Activated CD4-positive, alpha-beta T cell treated with anti-CD3 and anti-CD28 coated beads, Interleukin-2, Interleukin-4, amounts not matched to agents 100 ng/mL and 50 ng/mL, durations not matched to agents 16 hours and 8 hours (primary cell): ENCODE measurements around the gene DRC7.

ENCODE experiments used
- DNase-seq: peaks from one replicate; pipeline ENCODE4 v3.0.0-alpha.2; 2020; ENCODE audit warnings: low spot score

The DRC7 gene, protein sequence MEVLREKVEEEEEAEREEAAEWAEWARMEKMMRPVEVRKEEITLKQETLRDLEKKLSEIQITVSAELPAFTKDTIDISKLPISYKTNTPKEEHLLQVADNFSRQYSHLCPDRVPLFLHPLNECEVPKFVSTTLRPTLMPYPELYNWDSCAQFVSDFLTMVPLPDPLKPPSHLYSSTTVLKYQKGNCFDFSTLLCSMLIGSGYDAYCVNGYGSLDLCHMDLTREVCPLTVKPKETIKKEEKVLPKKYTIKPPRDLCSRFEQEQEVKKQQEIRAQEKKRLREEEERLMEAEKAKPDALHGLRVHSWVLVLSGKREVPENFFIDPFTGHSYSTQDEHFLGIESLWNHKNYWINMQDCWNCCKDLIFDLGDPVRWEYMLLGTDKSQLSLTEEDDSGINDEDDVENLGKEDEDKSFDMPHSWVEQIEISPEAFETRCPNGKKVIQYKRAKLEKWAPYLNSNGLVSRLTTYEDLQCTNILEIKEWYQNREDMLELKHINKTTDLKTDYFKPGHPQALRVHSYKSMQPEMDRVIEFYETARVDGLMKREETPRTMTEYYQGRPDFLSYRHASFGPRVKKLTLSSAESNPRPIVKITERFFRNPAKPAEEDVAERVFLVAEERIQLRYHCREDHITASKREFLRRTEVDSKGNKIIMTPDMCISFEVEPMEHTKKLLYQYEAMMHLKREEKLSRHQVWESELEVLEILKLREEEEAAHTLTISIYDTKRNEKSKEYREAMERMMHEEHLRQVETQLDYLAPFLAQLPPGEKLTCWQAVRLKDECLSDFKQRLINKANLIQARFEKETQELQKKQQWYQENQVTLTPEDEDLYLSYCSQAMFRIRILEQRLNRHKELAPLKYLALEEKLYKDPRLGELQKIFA

DNA sequence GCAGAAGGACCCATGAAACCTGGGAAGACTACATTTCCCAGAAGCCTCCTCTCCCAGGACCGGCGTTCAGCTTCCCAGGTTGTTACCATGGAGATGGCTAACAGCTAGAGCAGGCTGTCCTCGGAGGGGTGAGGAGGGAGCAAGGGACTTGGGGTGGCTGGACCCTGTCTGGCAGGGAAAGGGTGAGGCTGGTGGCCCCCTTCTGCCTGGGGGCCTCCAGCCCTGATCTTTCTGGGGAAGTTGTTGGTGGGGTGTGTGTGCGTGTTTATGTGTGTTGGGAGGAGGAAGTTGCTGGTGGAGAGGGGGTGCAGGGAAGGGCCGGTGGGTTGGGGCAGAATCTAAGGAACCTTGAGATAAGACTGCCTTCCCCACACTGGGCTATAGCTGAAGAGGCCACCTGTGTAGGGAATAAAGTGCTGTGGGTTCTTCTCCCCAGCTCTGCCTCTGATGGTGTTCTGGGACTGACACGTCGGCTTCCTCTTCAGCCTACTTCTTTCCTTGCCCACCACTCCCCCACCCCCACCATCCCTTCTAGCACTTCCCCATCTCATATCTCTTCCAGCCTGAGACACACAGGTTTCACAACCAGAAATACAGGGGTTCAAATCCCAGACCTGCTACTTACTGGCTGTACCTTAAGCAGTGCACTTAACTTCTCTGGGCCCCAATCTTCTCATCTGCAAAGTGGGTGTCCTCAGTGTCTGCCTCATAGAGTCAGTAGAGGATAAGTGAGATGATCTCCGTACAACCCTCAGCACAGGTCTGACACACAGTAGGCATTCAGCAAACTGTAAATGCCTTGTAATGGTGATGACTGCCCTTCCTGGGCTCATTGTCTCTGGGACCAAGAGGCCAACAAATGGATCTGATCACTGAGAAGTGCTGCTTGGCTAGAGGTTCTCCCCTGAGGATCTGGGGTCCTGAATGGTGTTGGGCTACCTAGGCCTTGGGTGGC, at the start of gene DRC7:
Gene DRC7, plus strand, starts transcription at position 82 of the 955 bp plus-strand sequence. CDS start 3,144 bp downstream, outside the sequence.
- DNase-seq = peak; percentile 42

GRCh38 chr16:57645169-57645568, 49.4 kb upstream of the DRC7 start:
- DNase-seq = no peak

GRCh38 chr16:57645691-57646387, 48.8 kb upstream of the DRC7 start:
- DNase-seq = no peak

DNA sequence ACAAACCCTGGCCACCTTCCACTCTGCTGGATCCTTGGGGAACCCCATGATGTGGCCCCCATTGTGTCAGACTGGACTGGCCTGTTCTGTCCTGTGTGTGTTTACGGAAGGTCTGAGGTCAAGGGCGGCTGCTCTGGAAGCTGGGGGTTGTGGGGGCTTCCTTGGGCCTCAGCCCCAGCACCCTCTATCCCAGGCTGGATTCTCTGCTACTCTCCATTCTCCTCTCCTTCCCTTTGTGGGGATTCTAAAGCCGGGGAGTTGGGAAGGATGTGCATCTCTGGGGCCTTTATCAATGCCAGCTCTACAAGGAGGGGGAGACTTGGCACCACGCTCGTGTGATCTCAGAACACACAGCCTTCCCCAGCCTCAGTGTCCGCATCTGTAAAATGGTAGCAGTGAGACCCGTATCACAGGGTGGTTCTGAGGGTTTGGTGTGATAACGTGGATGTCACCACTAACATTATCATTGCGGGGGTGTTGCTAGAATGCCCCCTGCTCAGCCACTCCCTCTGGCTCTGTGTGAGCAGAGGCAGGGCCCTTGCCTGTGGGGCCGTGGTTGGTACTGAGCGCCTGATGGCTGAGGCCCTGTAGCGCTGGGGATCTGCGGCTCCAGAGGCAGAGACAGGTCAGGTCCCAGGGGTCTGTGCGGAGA, 48.1 kb upstream of the DRC7 start:
- no peak for DNase-seq

GRCh38 chr16:57647136-57647875, 47.3 kb upstream of the DRC7 start:
- DNase-seq = no peak

- DNase-seq = no peak
These were observed 46.5 kb upstream of the DRC7 start for GRCh38 chr16:57648125-57648524.

DNA sequence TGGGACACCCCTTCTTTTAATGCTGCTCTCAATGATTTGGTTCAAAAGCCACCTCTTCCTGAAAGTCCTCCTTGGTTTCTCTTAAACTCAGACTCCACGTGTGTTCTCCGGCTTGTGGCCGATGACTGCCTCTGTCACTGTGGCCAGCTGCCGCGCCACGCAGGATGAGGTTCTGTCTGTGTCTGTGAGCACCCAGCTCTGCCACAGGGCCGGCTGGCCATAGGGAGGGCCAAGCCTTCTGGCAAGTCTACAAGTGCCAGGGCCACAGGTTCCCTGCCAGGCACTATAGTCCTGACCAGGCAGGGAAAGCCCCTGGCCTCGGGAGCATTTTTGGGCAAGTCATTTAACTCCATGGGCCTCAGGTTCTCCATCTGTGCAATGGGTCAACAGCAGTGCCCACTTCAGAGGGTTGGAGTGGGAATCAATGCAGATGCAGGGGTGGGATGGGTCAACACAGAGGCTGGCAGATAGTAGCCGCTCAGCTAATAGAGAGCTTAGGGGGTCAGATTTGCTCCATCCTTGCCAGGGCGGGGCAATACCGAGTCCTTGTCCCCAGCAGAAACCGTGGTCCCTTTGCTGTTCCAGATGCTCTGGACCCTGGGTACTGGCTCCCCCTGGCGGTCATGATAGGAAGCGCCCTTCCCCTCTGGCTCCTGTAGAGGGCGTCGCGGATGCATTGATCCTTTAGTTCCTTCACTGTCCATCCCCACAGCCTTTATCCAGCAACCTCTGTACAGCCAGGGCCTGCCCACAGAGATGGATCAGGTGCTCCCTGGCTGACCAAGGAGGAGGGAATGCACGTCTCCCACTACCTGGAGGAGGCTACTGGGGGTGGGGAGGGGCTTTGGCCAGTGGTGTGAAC, 45.8 kb upstream of the DRC7 start:
- peak; percentile 92 for DNase-seq

- no peak for DNase-seq
These were observed 45.2 kb upstream of the DRC7 start for GRCh38 chr16:57649443-57649751.

DNA sequence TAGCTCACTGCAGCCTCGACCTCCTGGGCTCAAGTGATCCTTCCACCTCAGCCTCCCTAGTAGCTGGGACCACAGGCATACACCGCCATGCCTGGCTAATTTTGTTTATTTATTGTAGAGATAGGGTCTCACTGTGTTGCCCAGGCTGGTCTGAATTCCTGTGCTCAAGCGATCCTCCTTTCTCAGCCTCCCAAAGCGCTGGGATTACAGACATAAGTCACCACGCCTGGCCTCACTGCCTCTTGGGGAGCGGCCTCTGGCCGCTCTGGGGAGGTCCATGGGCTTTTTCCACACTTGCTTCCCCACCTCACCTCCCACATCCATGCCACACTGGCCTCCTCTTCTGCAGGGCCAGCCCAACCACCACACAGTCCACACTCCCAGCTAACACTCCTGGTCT, 44.8 kb upstream of the DRC7 start:
- no peak for DNase-seq

DNA sequence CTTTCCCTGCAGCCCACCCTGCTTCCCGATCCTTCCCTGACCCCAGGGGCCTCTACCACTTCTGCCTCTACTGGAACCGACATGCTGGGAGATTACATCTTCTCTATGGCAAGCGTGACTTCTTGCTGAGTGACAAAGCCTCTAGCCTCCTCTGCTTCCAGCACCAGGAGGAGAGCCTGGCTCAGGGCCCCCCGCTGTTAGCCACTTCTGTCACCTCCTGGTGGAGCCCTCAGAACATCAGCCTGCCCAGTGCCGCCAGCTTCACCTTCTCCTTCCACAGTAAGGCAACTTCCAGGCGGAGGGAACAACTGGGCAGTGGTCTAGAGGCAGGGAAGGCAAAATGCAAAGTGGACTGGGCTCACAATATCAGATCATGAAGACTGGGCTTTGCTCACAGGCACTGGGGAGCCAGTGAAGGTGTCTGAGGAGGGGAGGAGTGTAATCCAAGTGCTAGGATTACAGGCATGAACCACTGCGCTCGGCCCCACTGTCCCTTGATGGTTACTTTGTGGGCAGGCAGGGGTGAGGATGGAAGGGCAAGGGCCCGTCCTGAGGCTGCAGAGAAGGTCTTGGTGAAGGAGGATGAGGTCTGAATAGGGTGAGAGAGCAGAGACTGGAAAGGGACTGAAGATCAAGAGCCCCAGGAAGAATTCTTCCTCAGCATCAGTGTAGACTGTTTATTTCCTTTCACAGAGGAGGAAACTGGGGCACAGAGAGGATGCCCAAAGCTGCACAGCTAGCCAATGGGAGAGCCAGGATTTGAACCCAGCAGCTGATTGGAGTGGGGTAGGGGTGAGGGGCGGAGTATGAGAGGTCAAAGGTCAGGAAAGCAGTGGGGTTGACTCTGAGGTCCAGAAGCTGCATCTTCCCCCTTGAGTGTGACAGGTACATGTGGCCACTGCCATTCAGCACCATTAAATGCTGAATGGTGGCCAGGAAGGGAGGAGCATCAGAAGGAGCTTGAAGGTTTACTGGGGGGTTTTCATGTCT, 43.0 kb upstream of the DRC7 start:
- peak; percentile 41 for DNase-seq

DNA sequence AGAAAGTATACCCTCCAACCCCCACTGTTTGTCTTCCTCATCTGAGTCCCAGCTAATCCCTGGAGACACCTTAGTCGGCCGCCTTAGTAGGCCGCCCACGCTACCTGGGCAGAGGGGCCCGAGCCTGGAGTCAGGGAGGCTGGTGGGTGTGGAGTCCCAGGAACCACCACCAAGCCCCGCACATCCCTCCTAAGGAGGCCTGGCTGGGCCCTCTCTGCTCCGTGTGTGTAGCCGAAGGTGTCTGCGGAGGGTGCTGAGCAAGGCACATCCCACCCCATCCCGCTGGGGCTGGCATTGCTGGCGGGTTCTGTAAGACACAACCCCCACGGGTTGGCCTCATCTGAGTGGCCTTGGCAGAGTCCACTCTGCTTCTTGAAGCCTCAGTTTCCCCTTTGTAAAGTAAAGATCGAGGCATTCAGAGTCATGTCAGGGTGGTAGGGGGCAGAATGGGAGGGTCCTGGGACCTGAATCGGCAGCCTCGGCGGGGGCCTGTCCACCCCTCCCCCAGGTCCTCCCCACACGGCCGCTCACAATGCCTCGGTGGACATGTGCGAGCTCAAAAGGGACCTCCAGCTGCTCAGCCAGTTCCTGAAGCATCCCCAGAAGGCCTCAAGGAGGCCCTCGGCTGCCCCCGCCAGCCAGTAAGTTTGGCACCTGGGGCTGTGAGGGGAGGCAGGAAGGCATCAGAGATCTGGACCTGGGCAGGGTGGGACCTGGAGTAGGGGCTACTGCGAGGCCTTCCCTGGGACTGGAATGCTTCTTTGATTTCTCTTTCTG, 41.7 kb upstream of the DRC7 start:
- DNase-seq = no peak

- DNase-seq = no peak
These were observed 40.7 kb upstream of the DRC7 start for GRCh38 chr16:57653936-57654335.

GRCh38 chr16:57656342-57656955, 38.2 kb upstream of the DRC7 start:
- DNase-seq = no peak

- DNase-seq = no peak
These were observed 37.4 kb upstream of the DRC7 start for GRCh38 chr16:57657228-57657627.

GRCh38 chr16:57658130-57658877, 36.3 kb upstream of the DRC7 start:
- DNase-seq = no peak
